HepG2 (cell line): ENCODE measurements around the gene PIGR. TPM values are rescaled to one million over a fixed set of nuclear protein-coding genes. Genes with fewer than 3 reads are reported as not detected.

Experiments
- AGO2 ChIP-seq: fragments of 200-400 bp; formaldehyde crosslinking; optimal IDR thresholded peaks from 2 replicates; pipeline ENCODE3; 2017; ENCODE audit warnings: mild to moderate bottlenecking, low read depth, low read length, moderate library complexity
- CREB3 ChIP-seq: sonication (generic); formaldehyde crosslinking; IDR thresholded peaks from 2 replicates; pipeline ENCODE4 v1.5.0; 2020; ENCODE audit warnings: missing genetic modification reagents
- GPN1 ChIP-seq: sonication (generic); formaldehyde crosslinking; IDR thresholded peaks from 2 replicates; pipeline ENCODE4 v1.5.1; 2020; ENCODE audit warnings: missing genetic modification reagents, borderline replicate concordance
- MLXIP ChIP-seq: sonication (generic); formaldehyde crosslinking; IDR thresholded peaks from 2 replicates; pipeline ENCODE4 v1.9.0; 2021; ENCODE audit warnings: missing genetic modification reagents, borderline replicate concordance
- NCOA2 ChIP-seq: sonication (generic); formaldehyde crosslinking; IDR thresholded peaks from 2 replicates; pipeline ENCODE4 v1.8.0; 2022; ENCODE audit warnings: inconsistent platforms
- RFXANK ChIP-seq: IDR thresholded peaks from 2 replicates; pipeline ENCODE4 v1.6.1; 2016
- SKI ChIP-seq: fragments of 450-650 bp; IDR thresholded peaks from one replicate; pipeline ENCODE4 v1.6.1; 2018; ENCODE audit warnings: mild to moderate bottlenecking; ENCODE audit not compliant: partially characterized antibody
- SMYD3 ChIP-seq: sonication (generic); formaldehyde crosslinking; IDR thresholded peaks from 2 replicates; pipeline ENCODE4 v1.8.1; 2023; ENCODE audit warnings: mild to moderate bottlenecking, missing genetic modification reagents
- SRY ChIP-seq: sonication (generic); formaldehyde crosslinking; IDR thresholded peaks from 2 replicates; pipeline ENCODE4 v1.8.0; 2022; ENCODE audit warnings: mild to moderate bottlenecking, missing genetic modification reagents
- TGIF2 ChIP-seq: IDR thresholded peaks from 2 replicates; pipeline ENCODE4 v1.6.1; 2016; ENCODE audit warnings: control low read depth, missing compliant biosample characterization
- XBP1 ChIP-seq: sonication (generic); formaldehyde crosslinking; IDR thresholded peaks from 2 replicates; pipeline ENCODE4 v1.5.0; 2020; ENCODE audit warnings: missing genetic modification reagents
- ZNF24 ChIP-seq: fragments of 450-650 bp; IDR thresholded peaks from 2 replicates; pipeline ENCODE4 v1.6.1; 2017; ENCODE audit warnings: antibody characterized with exemption, mild to moderate bottlenecking
- ZNF605 ChIP-seq: sonication (generic); formaldehyde crosslinking; IDR thresholded peaks from 2 replicates; pipeline ENCODE4 v1.8.0; 2022; ENCODE audit warnings: mild to moderate bottlenecking, missing genetic modification reagents
- ZNF652 ChIP-seq: IDR thresholded peaks from 2 replicates; pipeline ENCODE4 v1.6.1; 2016; ENCODE audit warnings: low read depth, borderline replicate concordance
- ZNF704 ChIP-seq: sonication (generic); formaldehyde crosslinking; IDR thresholded peaks from 2 replicates; pipeline ENCODE4 v1.8.1; 2023; ENCODE audit warnings: mild to moderate bottlenecking, inconsistent platforms, moderate library complexity, missing genetic modification reagents, borderline replicate concordance
- polyA plus RNA-seq, 8 experiments: library from polyadenylated mRNA; depleted of rRNA in 3 of 8; stranded (reverse) in 7 of 8; unstranded in 1 of 8; fragments of >200 nt; fragmentation: Illumina TruSeq in 4 of 8; extraction: Trizol in 4 of 8; gene quantifications; 2 replicates each; pipeline versions ENCODE4 v1.2.1 to v1.2.3, GENCODE V29; 2011 to 2016; ENCODE audit warnings: low read depth in 4 of 8, missing spikeins in 1 of 8, mixed read lengths in 1 of 8; ENCODE audit not compliant: insufficient read depth in 1 of 8
- total RNA-seq, 5 experiments: library from RNA; depleted of rRNA; stranded (reverse); fragments of >200 nt; fragmentation: Illumina TruSeq; extraction: Trizol; gene quantifications; 2 replicates each; pipeline ENCODE4 v1.2.3, GENCODE V29; 2016; ENCODE audit warnings: low read depth in 1 of 5

PIGR gene
- total and polyA plus RNA-seq, 2 of the 13 experiments (the other 11 are each of a cell fraction or from before 2014, with no cell fraction given), result not detected

- TF ChIP-seq XBP1 (CRISPR knock-in tag) (no peak), CREB3 (CRISPR knock-in tag) (no peak), NCOA2 (peak; percentile 25; the same call in 1 of the 2 replicates), ZNF24 (no peak), SRY (no peak), AGO2 (no peak), SMYD3 (CRISPR knock-in tag) (no peak), ZNF652 (peak; percentile 20; the same call in 1 of the 2 replicates), SKI (no peak), TGIF2 (no peak), MLXIP (CRISPR knock-in tag) (no peak), RFXANK (CRISPR knock-in tag) (no peak), GPN1 (CRISPR knock-in tag) (no peak), ZNF704 (CRISPR knock-in tag) (no peak), ZNF605 (CRISPR knock-in tag) (no peak)
Measured at GRCh38 chr1:206935491-206936067, 10.7 kb downstream of the PIGR start (continued).
